ENCODE measurements around the gene ZNF318.
"Not testable (repeated sequence)": the region's sequence is repeated elsewhere in the genome, so short reads cannot be mapped to it uniquely, and the experiment has no call there.

ZNF318 gene

GRCh38 chr6:43402820-43403219 lies 33.4 kb upstream of the ZNF318 start:
- Histone ChIP-seq H3K4me1 (ENCODE audit: control insufficient read depth, insufficient read depth, low read length) (no peaks in the 10 kb centered on the region), H3K36me3 (ENCODE audit: control insufficient read depth, insufficient read depth, low read length) (no peaks in the 10 kb centered on the region), H3K9me3 (ENCODE audit: control insufficient read depth, low read length) (no peaks in the 10 kb centered on the region), H3K27me3 (ENCODE audit: control insufficient read depth, insufficient read depth, low read length, poor library complexity, severe bottlenecking) (no peaks in the 10 kb centered on the region), H3K27ac (ENCODE audit: insufficient read depth, low read depth, low read length, poor library complexity, severe bottlenecking) (no peak overlapping the region), H3K4me3 (ENCODE audit: insufficient read depth, low read depth, low read length) (no peak overlapping the region)
- WGBS, 2 experiments: 88% methylated on average over 1 of the region's 1 CpG

- Histone ChIP-seq H3K36me3 (ENCODE audit: control insufficient read depth, insufficient read depth, low read length) (no peaks in the 10 kb centered on the region), H3K27ac (ENCODE audit: insufficient read depth, low read depth, low read length, poor library complexity, severe bottlenecking) (no peak overlapping the region), H3K27me3 (ENCODE audit: control insufficient read depth, insufficient read depth, low read length, poor library complexity, severe bottlenecking) (no peaks in the 10 kb centered on the region), H3K9me3 (ENCODE audit: control insufficient read depth, low read length) (no peaks in the 10 kb centered on the region), H3K4me1 (ENCODE audit: control insufficient read depth, insufficient read depth, low read length) (no peaks in the 10 kb centered on the region), H3K4me3 (ENCODE audit: insufficient read depth, low read depth, low read length) (no peak overlapping the region)
- WGBS, 2 experiments: 92 to 93% methylated on average over 3 of the region's 3 CpGs
Observed at GRCh38 chr6:43401730-43402129, 32.3 kb upstream of the ZNF318 start.

GRCh38 chr6:43399932-43400487 lies 30.6 kb upstream of the ZNF318 start:
- no peaks in the 10 kb centered on the region for H3K4me1 ChIP-seq (ENCODE audit: control insufficient read depth, insufficient read depth, low read length)
- no peak overlapping the region for H3K4me3 ChIP-seq (ENCODE audit: insufficient read depth, low read depth, low read length)
- no peak overlapping the region for H3K27ac ChIP-seq (ENCODE audit: insufficient read depth, low read depth, low read length, poor library complexity, severe bottlenecking)
- no peaks in the 10 kb centered on the region for H3K27me3 ChIP-seq (ENCODE audit: control insufficient read depth, insufficient read depth, low read length, poor library complexity, severe bottlenecking)
- H3K9me3 ChIP-seq (ENCODE audit: control insufficient read depth, low read length): no peaks in the 10 kb centered on the region
- H3K36me3 ChIP-seq (ENCODE audit: control insufficient read depth, insufficient read depth, low read length): no peaks in the 10 kb centered on the region
- 47 to 73% methylated on average over 1 to 3 of the region's 3 CpGs for WGBS, 2 experiments

- no peak overlapping the region for H3K27ac ChIP-seq (ENCODE audit: insufficient read depth, low read depth, low read length, poor library complexity, severe bottlenecking)
- no peaks in the 10 kb centered on the region for H3K36me3 ChIP-seq (ENCODE audit: control insufficient read depth, insufficient read depth, low read length)
- H3K9me3 ChIP-seq (ENCODE audit: control insufficient read depth, low read length): no peaks in the 10 kb centered on the region
- no peak overlapping the region for H3K4me3 ChIP-seq (ENCODE audit: insufficient read depth, low read depth, low read length)
- no peaks in the 10 kb centered on the region for H3K4me1 ChIP-seq (ENCODE audit: control insufficient read depth, insufficient read depth, low read length)
- WGBS, 2 experiments: 89 to 90% methylated on average over 6 of the region's 6 CpGs
- no peaks in the 10 kb centered on the region for H3K27me3 ChIP-seq (ENCODE audit: control insufficient read depth, insufficient read depth, low read length, poor library complexity, severe bottlenecking)
Observed at GRCh38 chr6:43396408-43397149, 27.1 kb upstream of the ZNF318 start.

GRCh38 chr6:43395776-43396175 lies 26.3 kb upstream of the ZNF318 start:
- Histone ChIP-seq H3K9me3 (ENCODE audit: control insufficient read depth, low read length) (no peaks in the 10 kb centered on the region), H3K36me3 (ENCODE audit: control insufficient read depth, insufficient read depth, low read length) (no peaks in the 10 kb centered on the region), H3K27me3 (ENCODE audit: control insufficient read depth, insufficient read depth, low read length, poor library complexity, severe bottlenecking) (no peaks in the 10 kb centered on the region), H3K27ac (ENCODE audit: insufficient read depth, low read depth, low read length, poor library complexity, severe bottlenecking) (no peak overlapping the region), H3K4me1 (ENCODE audit: control insufficient read depth, insufficient read depth, low read length) (no peaks in the 10 kb centered on the region), H3K4me3 (ENCODE audit: insufficient read depth, low read depth, low read length) (no peak overlapping the region)
- 75 to 79% methylated on average over 4 of the region's 4 CpGs for WGBS, 2 experiments

GRCh38 chr6:43394982-43395381 lies 25.5 kb upstream of the ZNF318 start:
- WGBS, 2 experiments: 96 to 97% methylated on average over 4 of the region's 4 CpGs
- no peak overlapping the region for H3K4me3 ChIP-seq (ENCODE audit: insufficient read depth, low read depth, low read length)
- no peaks in the 10 kb centered on the region for H3K4me1 ChIP-seq (ENCODE audit: control insufficient read depth, insufficient read depth, low read length)
- no peaks in the 10 kb centered on the region for H3K9me3 ChIP-seq (ENCODE audit: control insufficient read depth, low read length)
- H3K27me3 ChIP-seq (ENCODE audit: control insufficient read depth, insufficient read depth, low read length, poor library complexity, severe bottlenecking): no peaks in the 10 kb centered on the region
- H3K27ac ChIP-seq (ENCODE audit: insufficient read depth, low read depth, low read length, poor library complexity, severe bottlenecking): no peak overlapping the region
- no peaks in the 10 kb centered on the region for H3K36me3 ChIP-seq (ENCODE audit: control insufficient read depth, insufficient read depth, low read length)

- Histone ChIP-seq H3K4me1 (ENCODE audit: control insufficient read depth, insufficient read depth, low read length) (no peaks in the 10 kb centered on the region), H3K9me3 (ENCODE audit: control insufficient read depth, low read length) (no peaks in the 10 kb centered on the region), H3K27me3 (ENCODE audit: control insufficient read depth, insufficient read depth, low read length, poor library complexity, severe bottlenecking) (no peaks in the 10 kb centered on the region), H3K36me3 (ENCODE audit: control insufficient read depth, insufficient read depth, low read length) (no peaks in the 10 kb centered on the region), H3K27ac (ENCODE audit: insufficient read depth, low read depth, low read length, poor library complexity, severe bottlenecking) (no peak overlapping the region), H3K4me3 (ENCODE audit: insufficient read depth, low read depth, low read length) (no peak overlapping the region)
- 91 to 93% methylated on average over 5 of the region's 5 CpGs for WGBS, 2 experiments
Observed at GRCh38 chr6:43393602-43394001, 24.2 kb upstream of the ZNF318 start.

GRCh38 chr6:43393133-43393532 lies 23.7 kb upstream of the ZNF318 start:
- H3K27ac ChIP-seq (ENCODE audit: insufficient read depth, low read depth, low read length, poor library complexity, severe bottlenecking); H3K4me3 ChIP-seq (ENCODE audit: insufficient read depth, low read depth, low read length); H3K9me3 ChIP-seq (ENCODE audit: control insufficient read depth, low read length); H3K27me3 ChIP-seq (ENCODE audit: control insufficient read depth, insufficient read depth, low read length, poor library complexity, severe bottlenecking); H3K4me1 ChIP-seq (ENCODE audit: control insufficient read depth, insufficient read depth, low read length); H3K36me3 ChIP-seq (ENCODE audit: control insufficient read depth, insufficient read depth, low read length): not testable (repeated sequence)
- 85 to 87% methylated on average over 11 of the region's 11 CpGs for WGBS, 2 experiments

- no peaks in the 10 kb centered on the region for H3K4me1 ChIP-seq (ENCODE audit: control insufficient read depth, insufficient read depth, low read length)
- 91 to 93% methylated on average over 13 of the region's 13 CpGs for WGBS, 2 experiments
- H3K9me3 ChIP-seq (ENCODE audit: control insufficient read depth, low read length): no peaks in the 10 kb centered on the region
- H3K27me3 ChIP-seq (ENCODE audit: control insufficient read depth, insufficient read depth, low read length, poor library complexity, severe bottlenecking): no peaks in the 10 kb centered on the region
- H3K36me3 ChIP-seq (ENCODE audit: control insufficient read depth, insufficient read depth, low read length): no peaks in the 10 kb centered on the region
- no peak overlapping the region for H3K4me3 ChIP-seq (ENCODE audit: insufficient read depth, low read depth, low read length)
- no peak overlapping the region for H3K27ac ChIP-seq (ENCODE audit: insufficient read depth, low read depth, low read length, poor library complexity, severe bottlenecking)
Observed at GRCh38 chr6:43391440-43392031, 22.1 kb upstream of the ZNF318 start.

- not testable (repeated sequence) for H3K4me1 ChIP-seq (ENCODE audit: control insufficient read depth, insufficient read depth, low read length); H3K27me3 ChIP-seq (ENCODE audit: control insufficient read depth, insufficient read depth, low read length, poor library complexity, severe bottlenecking); H3K36me3 ChIP-seq (ENCODE audit: control insufficient read depth, insufficient read depth, low read length); H3K9me3 ChIP-seq (ENCODE audit: control insufficient read depth, low read length); H3K4me3 ChIP-seq (ENCODE audit: insufficient read depth, low read depth, low read length); H3K27ac ChIP-seq (ENCODE audit: insufficient read depth, low read depth, low read length, poor library complexity, severe bottlenecking)
- WGBS, 2 experiments: 81 to 87% methylated on average over 10 of the region's 10 CpGs
Observed at GRCh38 chr6:43390753-43391439, 21.4 kb upstream of the ZNF318 start.

Measured in ectodermal cell (in vitro differentiated cells).